Astrocyte of the cerebellum (primary cell): ENCODE measurements around the gene MPC1.

Source experiments
- DNase-seq: peaks from one replicate; pipeline ENCODE4 v3.0.0-alpha.2; 2011; ENCODE audit warnings: low read depth
- H3K4me3 ChIP-seq: 2 replicates; pipeline ENCODE4 v1.5.1; 2011; ENCODE audit warnings: mild to moderate bottlenecking, low read depth, low read length, moderate library complexity
- in situ Hi-C: cut with HindIII; loops from 2 replicates; pipeline ENCODE4 v1.10.0; 2017; ENCODE audit warnings: low sequenced_read_pairs
- TF ChIP-seq, protein P1 (sequence below): IDR thresholded peaks from 2 replicates; pipeline ENCODE4 v1.5.1; 2012; ENCODE audit warnings: low read length, low read depth, moderate library complexity, mild to moderate bottlenecking; ENCODE audit errors: missing control alignments

The MPC1 gene

DNA sequence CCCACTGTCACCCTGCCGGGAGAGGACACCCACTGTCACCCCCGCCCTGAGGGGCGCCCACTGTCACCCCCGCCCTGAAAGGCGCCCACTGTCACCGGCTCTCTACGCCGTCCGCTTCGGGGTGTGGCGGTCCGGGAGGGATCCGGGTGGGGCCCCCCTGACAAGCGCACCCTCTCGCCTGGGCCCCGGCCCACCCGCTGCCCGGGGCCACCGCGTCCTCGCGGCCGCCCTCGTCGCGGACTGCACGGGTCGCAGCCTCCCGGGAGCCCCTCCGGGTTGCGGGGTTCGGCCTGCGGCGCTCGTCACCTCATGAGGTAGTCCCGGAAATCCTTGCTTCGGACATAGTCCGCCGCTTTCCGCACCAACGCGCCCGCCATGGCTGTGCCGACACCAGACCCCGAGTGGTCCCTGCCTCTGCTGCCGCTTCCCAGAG, 224 bp downstream of the MPC1 start:
- TF ChIP-seq, protein P1, sequence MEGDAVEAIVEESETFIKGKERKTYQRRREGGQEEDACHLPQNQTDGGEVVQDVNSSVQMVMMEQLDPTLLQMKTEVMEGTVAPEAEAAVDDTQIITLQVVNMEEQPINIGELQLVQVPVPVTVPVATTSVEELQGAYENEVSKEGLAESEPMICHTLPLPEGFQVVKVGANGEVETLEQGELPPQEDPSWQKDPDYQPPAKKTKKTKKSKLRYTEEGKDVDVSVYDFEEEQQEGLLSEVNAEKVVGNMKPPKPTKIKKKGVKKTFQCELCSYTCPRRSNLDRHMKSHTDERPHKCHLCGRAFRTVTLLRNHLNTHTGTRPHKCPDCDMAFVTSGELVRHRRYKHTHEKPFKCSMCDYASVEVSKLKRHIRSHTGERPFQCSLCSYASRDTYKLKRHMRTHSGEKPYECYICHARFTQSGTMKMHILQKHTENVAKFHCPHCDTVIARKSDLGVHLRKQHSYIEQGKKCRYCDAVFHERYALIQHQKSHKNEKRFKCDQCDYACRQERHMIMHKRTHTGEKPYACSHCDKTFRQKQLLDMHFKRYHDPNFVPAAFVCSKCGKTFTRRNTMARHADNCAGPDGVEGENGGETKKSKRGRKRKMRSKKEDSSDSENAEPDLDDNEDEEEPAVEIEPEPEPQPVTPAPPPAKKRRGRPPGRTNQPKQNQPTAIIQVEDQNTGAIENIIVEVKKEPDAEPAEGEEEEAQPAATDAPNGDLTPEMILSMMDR, result no peak
- no peak for DNase-seq
- H3K4me3 ChIP-seq, result peak overlapping the region; percentile 76
- in situ Hi-C loops, result no loop called here

DNA sequence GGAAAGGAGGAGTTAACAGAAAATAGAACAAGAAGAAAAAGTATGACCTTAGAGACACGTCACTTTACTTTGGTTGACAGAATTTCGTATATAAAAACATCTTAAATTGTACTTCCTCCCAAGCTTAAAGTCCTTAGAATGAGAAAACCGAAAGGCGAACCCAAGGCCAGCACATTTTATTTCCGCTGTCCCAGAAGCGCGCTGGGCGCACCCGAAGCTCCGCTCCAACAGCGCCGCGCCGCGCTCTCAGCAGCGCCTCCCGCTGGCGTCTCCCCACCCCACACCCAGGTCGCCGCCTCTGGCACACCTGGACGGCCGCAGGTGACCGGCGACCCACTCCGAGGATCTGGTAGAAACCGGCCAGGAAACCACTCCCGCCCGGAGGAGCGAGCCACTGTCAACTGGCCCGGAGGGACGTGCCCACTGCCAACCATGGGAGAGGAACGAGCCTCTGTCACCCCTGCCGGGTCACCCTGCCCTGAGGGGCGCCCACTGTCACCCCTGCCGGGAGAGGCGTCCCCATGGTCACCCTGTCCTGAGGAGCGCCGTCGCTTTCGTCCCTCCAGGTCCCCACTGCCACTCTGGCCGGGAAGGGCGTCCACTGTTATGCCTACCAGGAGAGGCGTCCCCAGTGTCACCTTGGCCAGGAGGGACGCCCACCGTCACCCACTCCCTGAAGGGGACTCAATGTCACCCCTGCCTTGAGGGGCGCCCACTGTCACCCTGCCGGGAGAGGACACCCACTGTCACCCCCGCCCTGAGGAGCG, 824 bp downstream of the MPC1 start:
- H3K4me3 ChIP-seq, result peak overlapping the region; percentile 76
- TF ChIP-seq, protein P1, result peak; percentile 73
- in situ Hi-C loops, result no loop called here
- DNase-seq, result no peak

DNA sequence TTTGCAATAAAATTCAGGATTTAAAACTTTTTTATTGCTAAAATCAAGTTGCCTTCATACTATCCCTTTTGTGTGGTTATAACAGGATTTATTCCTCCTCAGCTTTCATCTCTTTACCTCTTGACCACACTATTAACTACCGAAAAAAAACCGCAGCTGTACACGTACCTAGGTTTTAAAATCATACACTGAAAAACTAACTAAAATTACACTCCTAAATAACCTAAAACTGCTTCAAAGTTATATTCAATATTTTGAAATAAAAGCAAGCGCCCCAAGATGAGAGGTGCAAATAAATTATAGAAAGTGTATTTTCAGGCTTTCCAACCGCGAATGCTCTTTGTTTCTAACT, 1.4 kb downstream of the MPC1 start:
- in situ Hi-C loops, result no loop called here
- TF ChIP-seq, protein P1, result no peak
- no peak for DNase-seq
- peak overlapping the region; percentile 76 for H3K4me3 ChIP-seq

DNA sequence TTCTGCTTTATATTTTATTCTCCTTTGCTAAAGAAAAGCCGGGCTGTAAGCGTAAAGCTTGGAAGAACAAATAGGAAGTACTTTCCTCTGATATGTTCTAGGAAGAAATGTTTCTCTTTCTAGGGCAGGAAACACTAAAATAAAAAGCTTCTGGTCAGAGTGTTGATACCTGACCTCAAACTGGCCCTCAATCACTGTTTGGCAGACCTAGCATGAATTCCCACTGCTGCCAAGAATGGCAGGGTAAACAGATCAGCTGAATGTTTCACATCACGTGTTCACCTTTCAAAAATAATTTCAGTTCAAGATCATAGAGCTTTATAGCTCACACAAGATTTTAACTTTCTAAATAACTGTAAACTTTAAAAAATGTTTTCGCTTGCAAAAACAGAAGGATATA, 2.9 kb downstream of the MPC1 start:
- DNase-seq, result no peak
- in situ Hi-C loops, result no loop called here
- TF ChIP-seq, protein P1, result no peak
- H3K4me3 ChIP-seq, result no peak overlapping the region

DNA sequence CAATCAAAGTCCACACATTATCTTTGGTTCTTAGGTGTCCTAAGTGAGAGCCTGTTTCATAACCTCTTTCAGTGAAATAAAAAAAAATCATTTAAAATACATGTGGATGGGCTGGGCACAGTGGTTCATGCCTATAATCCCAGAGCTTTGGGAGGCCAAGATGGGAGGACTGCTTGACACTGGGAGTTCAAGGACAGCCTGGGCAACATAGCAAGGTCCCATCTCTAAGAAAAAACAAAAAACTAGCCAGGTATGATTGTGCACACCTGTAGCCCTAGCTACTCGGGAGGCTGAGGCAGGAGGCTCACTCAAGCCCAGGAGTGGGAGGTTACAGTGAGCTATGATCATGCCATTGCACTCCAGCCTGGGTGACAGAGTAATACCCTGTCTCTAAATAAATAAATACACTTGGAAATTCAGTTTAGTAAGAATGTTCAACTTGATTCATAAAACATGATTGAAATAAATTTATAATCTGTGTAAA, 3.6 kb downstream of the MPC1 start:
- in situ Hi-C loops, result no loop called here
- no peak for DNase-seq
- TF ChIP-seq, protein P1, result no peak
- H3K4me3 ChIP-seq, result no peak overlapping the region

DNA sequence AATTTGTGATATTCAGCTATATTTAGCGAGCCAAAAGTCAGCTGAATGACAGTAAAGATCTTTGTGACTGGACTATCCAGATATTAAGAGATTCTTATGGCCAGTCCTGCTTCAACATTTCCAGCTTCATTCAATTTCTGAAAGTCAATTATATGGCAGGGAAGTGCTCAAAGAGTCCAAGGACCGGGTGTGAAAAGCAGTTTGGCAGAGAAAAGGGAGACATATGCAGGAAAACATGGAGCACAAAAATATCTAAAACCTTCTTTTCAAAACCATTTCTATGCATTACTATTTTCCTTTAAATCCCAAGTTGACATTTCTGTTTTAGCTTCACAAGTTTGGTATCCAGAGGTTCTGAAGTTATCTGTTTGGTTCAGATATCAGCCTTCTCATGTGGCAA, 5.0 kb downstream of the MPC1 start:
- no peak overlapping the region for H3K4me3 ChIP-seq
- no peak for DNase-seq
- in situ Hi-C loops, result no loop called here
- TF ChIP-seq, protein P1, result no peak
